ENCODE measurements around the gene SLC9B2.

Gene SLC9B2

DNA sequence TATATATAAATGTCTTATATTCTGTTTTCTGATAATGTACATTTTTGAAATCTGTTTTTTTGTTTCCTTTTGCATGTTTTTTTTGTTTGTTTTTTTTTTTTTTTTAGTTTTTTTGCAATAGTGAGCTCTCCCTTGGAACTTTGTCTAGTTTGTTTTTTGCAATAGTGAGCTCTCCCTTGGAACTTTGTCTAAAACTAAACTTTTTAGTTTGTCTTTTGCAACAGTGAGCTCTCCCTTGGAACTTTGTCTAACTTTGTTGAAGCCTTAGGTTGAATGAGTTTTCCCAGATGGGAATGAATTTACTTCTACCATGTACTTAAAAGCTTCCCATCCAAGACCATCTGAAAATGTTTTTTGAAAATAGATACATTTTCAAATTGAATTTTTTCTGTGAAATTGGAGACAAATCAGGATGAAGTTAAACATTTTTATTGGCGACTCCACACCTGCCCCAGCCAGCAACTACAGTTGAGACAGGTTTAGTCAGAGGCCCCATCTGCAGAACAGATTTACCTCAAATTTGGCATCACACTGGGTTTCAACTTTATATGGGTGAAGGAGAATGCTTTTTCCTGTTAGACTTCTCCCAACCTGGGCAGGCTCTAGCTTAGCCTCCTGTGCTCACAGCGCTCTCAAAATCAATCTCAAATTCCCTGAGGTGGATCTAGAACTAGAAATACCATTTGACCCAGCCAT, 16.0 kb downstream of the SLC9B2 start:
- H3K4me3 Mint-ChIP-seq = no peak overlapping the region
- peaks cover 37% of the 10 kb centered on the region for H3K36me3 Mint-ChIP-seq (ENCODE audit: low read depth)
- no peaks in the 10 kb centered on the region for H3K9me3 Mint-ChIP-seq
- H3K4me1 Mint-ChIP-seq (ENCODE audit: low read depth) = peaks cover 4% of the 10 kb centered on the region
- DNase-seq (ENCODE audit: low spot score) = no peak
- H3K27me3 Mint-ChIP-seq (ENCODE audit: low read depth) = no peaks in the 10 kb centered on the region
- H3K27ac Mint-ChIP-seq = no peak overlapping the region

DNA sequence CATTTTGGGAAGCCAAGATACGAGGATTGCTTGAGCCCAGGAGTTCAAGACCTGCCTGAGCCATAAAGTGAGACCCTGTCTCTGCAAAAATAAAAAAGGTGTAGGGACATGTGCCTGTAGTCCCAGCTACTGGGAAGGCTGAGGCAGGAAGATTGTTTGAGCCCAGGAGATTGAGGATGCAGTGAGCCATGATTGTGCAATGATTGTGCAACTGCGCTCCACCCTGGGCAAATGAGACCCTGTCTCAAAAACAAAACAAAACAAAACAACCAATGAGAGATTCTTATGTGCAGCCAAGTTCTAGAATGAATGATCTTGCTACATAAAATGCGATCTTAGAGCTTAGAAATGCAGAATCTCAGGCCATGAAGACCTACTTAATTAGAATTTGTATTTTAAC, 22.5 kb downstream of the SLC9B2 start:
- no peaks in the 10 kb centered on the region for H3K27me3 Mint-ChIP-seq (ENCODE audit: low read depth)
- H3K4me3 Mint-ChIP-seq = no peak overlapping the region
- no peak for DNase-seq (ENCODE audit: low spot score)
- peaks cover 7% of the 10 kb centered on the region for H3K4me1 Mint-ChIP-seq (ENCODE audit: low read depth)
- H3K36me3 Mint-ChIP-seq (ENCODE audit: low read depth) = peaks cover 15% of the 10 kb centered on the region
- H3K9me3 Mint-ChIP-seq = no peaks in the 10 kb centered on the region
- no peak overlapping the region for H3K27ac Mint-ChIP-seq

DNA sequence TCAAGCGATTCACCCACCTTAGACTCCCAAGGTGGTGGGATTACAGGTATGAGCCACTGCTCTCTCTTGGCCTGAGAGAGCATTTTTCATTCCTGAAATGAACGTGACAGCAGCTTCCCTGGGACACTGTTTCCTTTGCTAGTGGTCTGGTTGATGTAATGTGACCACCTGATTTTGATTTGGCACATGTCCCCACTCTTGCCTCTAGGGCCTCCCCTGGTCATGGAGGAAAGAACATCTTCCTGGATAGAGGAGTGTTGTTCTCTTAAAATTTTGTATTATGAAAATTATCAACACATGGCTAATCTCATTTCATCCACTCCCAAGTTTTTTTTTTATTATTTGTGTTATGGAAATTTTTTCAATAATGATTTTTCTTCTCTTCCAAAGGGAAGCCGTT, 23.8 kb downstream of the SLC9B2 start:
- Mint-ChIP-seq H3K27me3 (ENCODE audit: low read depth) (no peaks in the 10 kb centered on the region), H3K36me3 (ENCODE audit: low read depth) (peaks cover 24% of the 10 kb centered on the region), H3K4me1 (ENCODE audit: low read depth) (peaks cover 7% of the 10 kb centered on the region), H3K9me3 (no peaks in the 10 kb centered on the region), H3K27ac (no peak overlapping the region), H3K4me3 (no peak overlapping the region)
- DNase-seq (ENCODE audit: low spot score) = no peak

DNA sequence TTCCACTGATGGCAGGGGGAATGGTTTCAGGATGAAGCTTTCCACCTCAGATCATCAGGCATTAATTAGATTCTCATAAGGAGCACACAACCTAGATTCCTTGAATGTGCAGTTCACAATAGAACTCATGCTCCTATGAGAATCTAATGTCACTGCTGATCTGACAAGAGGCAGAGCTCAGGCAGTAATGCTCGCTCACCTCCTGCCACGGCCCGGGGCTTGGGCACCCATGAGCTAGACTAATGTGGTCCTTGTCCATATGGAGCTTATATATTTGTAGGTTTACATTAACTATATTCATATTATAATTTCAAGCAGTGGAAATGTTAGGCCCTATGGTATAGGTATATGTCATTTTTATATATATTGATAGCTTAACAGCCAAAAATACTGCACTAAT, 24.4 kb downstream of the SLC9B2 start:
- Mint-ChIP-seq H3K36me3 (ENCODE audit: low read depth) (peaks cover 28% of the 10 kb centered on the region), H3K27me3 (ENCODE audit: low read depth) (no peaks in the 10 kb centered on the region), H3K4me1 (ENCODE audit: low read depth) (peaks cover 7% of the 10 kb centered on the region), H3K4me3 (no peak overlapping the region), H3K9me3 (no peaks in the 10 kb centered on the region), H3K27ac (no peak overlapping the region)
- no peak for DNase-seq (ENCODE audit: low spot score)

DNA sequence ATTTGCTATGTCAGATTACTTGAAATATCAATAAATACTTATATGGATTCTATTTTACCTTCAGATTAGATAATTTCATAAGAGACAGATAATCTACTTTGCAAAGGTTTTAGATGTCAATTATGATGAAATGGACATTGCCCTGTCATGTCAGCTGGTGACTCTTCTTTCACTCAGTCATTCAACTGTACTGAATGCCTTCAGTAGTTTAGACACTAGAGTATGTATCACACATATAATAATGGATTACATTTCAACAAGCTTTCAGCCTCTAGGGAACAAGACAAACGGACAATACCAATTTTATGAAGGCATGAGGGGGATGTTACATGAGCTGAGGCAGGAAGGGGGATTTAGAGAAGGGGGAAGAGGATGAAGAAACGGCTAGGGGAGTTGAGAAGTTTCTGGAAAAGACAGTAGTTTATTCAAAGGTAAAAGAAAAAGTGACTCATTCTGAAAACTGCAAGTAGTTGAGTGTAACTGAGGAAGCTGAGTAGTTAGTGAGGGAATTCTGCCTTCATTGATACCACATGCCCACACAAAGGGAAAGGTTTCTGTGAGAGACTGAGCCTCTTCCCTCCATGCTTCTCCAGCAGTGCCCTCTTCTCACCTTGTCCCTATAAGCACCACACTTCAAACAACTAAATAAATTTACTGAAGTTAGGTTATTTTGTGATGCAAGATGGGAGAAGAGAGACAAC, 25.7 kb downstream of the SLC9B2 start:
- DNase-seq (ENCODE audit: low spot score) = no peak
- Mint-ChIP-seq H3K9me3 (peaks cover 2% of the 10 kb centered on the region), H3K36me3 (ENCODE audit: low read depth) (peaks cover 33% of the 10 kb centered on the region), H3K4me1 (ENCODE audit: low read depth) (peaks cover 12% of the 10 kb centered on the region), H3K27ac (no peak overlapping the region), H3K4me3 (no peak overlapping the region), H3K27me3 (ENCODE audit: low read depth) (no peaks in the 10 kb centered on the region)

DNA sequence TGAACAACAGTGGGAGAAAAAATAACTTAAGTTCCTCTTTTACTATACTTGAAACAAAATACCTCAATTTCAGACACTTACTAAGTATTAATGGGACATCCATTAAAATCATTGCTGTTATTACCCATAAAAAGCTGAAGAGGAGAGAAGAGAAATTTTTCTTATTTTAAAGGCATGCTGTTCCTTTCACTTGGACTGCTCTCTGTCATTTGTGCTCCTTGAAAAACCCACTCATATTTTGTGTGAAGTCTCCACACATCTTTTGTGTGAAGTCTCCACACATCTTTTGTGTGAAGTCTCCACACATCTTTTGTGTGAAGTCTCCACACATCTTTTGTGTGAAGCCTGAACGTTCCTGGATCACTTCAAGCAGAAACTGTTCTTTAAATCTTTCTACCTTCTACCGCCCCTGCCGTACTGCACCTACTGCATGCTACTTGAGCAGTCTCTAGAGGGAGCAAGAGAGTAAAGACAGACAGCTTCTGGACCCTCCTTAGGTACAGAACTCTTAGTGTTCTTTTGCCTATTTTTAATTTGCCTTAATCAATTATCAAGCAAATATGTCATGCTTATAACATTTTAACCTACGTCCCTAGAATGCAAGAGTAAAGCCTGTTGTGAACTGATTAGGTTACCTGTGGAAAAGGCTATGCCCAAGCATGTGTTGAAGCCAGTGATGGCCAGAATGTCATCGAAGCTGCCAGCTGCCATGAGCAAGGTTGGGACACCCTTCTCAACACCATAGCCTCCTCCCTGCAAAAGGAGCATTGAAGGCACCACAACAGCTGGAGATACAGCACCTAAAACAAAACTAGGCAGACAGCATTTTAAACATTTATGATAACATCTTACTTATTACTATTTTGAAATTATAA, 29.9 kb downstream of the SLC9B2 start:
- peak; percentile 10 for DNase-seq (ENCODE audit: low spot score)

DNA sequence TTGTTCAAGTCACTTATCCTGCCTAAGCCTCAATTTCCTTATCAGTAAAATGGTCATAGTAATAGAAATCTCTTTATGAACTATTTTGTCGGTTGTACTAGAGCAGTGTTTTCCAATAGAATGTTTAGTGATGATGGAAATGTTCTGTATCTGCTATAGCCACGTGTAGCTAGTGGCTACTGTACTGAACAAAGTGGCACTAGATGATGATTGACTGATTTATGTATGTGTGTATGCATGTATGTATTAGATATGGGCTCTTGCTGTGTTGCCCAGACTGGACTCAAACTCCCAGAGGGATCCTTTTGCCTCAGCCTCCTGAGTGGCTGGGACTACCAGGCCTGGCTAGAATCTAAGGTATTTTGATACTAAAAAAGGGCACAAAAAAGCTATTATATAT, 32.4 kb downstream of the SLC9B2 start:
- Mint-ChIP-seq H3K27ac (no peak overlapping the region), H3K9me3 (peaks cover 2% of the 10 kb centered on the region), H3K4me3 (no peak overlapping the region), H3K27me3 (ENCODE audit: low read depth) (no peaks in the 10 kb centered on the region), H3K4me1 (ENCODE audit: low read depth) (peaks cover 7% of the 10 kb centered on the region), H3K36me3 (ENCODE audit: low read depth) (peaks cover 46% of the 10 kb centered on the region)
- no peak for DNase-seq (ENCODE audit: low spot score)

More for the DNA sequence above, 29.9 kb downstream of the SLC9B2 start:
- Mint-ChIP-seq H3K4me3 (no peak overlapping the region), H3K9me3 (peaks cover 2% of the 10 kb centered on the region), H3K4me1 (ENCODE audit: low read depth) (peaks cover 12% of the 10 kb centered on the region), H3K36me3 (ENCODE audit: low read depth) (peaks cover 46% of the 10 kb centered on the region), H3K27me3 (ENCODE audit: low read depth) (no peaks in the 10 kb centered on the region), H3K27ac (no peak overlapping the region)

DNA sequence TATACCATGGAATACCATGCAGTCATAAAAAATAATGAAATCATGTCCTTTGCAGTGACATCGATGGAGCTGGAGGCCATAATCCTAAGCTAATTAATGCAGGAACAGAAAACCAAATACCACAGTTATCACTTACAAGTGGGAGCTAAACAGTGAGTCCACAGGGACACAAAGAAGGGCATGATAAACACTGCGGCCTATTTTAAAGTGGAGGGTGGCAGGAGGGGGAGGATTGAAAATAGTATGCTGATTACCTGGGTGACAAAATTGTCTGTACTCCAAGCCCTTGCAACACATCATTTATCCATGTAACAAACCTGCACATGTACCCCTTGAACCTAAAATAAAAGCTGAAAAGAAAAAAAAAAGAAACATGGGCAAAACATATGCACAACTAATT, 40.4 kb downstream of the SLC9B2 start:
- no peak overlapping the region for H3K27ac Mint-ChIP-seq
- H3K4me1 Mint-ChIP-seq (ENCODE audit: low read depth) = peaks cover 11% of the 10 kb centered on the region
- no peaks in the 10 kb centered on the region for H3K27me3 Mint-ChIP-seq (ENCODE audit: low read depth)
- DNase-seq (ENCODE audit: low spot score) = no peak
- H3K36me3 Mint-ChIP-seq (ENCODE audit: low read depth) = peaks cover 26% of the 10 kb centered on the region
- no peak overlapping the region for H3K4me3 Mint-ChIP-seq
- H3K9me3 Mint-ChIP-seq = no peaks in the 10 kb centered on the region

DNA sequence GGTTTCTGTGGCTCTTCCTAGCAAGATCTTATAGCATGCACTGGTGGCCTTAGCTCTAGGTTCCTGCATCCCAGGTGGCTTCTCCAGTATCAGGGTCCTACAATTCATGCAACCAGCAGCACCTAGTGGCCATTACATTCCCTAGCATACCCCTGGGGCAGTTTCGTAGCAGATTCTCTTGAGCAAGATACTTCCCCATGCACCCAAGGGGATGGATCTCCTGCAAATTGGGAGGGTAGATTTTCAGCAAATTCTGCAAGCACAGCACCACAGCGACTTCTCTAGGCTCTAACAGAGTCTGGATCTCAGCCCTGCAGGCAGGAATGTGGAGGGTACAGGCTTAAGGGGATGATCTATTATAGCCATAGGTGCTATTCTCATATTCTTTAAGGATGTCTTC, 44.0 kb downstream of the SLC9B2 start:
- peaks cover 11% of the 10 kb centered on the region for H3K4me1 Mint-ChIP-seq (ENCODE audit: low read depth)
- H3K9me3 Mint-ChIP-seq = no peaks in the 10 kb centered on the region
- H3K27me3 Mint-ChIP-seq (ENCODE audit: low read depth) = no peaks in the 10 kb centered on the region
- H3K4me3 Mint-ChIP-seq = no peak overlapping the region
- no peak for DNase-seq (ENCODE audit: low spot score)
- no peak overlapping the region for H3K27ac Mint-ChIP-seq
- peaks cover 33% of the 10 kb centered on the region for H3K36me3 Mint-ChIP-seq (ENCODE audit: low read depth)

DNA sequence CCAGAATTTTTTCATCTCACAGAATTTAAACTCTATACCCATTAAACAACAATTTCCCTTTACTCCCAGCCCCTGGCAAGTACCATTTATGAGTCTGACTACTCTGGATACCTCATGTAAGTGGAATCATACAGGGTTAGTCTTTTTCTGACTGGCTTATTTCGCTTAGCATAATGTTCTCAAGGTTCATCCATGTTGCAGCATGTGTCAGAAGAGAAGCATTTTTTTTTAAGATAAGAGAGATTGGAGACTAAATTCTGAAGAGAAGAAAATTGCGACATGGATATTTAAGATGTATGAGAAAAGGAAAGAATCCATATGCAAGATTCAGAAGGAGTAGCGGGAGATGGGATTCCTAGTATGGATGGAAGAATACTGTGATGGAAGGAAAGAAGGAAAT, 45.8 kb downstream of the SLC9B2 start:
- Mint-ChIP-seq H3K4me1 (ENCODE audit: low read depth) (peaks cover 14% of the 10 kb centered on the region), H3K9me3 (no peaks in the 10 kb centered on the region), H3K4me3 (no peak overlapping the region), H3K27ac (no peak overlapping the region), H3K27me3 (ENCODE audit: low read depth) (no peaks in the 10 kb centered on the region), H3K36me3 (ENCODE audit: low read depth) (peaks cover 27% of the 10 kb centered on the region)
- no peak for DNase-seq (ENCODE audit: low spot score)

DNA sequence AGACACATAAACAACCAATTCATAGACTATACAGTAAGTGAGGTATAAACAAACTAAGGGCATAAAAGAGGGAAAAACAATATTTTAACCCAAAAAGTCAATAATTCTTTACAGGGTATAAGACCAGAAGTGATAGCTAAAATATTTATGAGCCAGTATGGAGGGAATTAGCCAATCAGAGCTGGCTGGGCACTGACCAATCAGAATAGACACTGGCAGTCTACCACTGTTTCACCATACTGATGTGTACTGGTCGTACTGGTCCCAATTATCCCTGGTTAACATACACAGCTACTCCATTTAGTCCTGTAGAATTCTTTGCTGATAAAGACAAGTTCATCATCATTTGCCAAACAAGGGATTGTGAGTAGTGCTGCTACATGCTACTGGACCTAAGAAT, 47.3 kb downstream of the SLC9B2 start:
- Mint-ChIP-seq H3K27ac (no peak overlapping the region), H3K9me3 (no peaks in the 10 kb centered on the region), H3K4me1 (ENCODE audit: low read depth) (peaks cover 14% of the 10 kb centered on the region), H3K27me3 (ENCODE audit: low read depth) (no peaks in the 10 kb centered on the region), H3K4me3 (no peak overlapping the region), H3K36me3 (ENCODE audit: low read depth) (peaks cover 21% of the 10 kb centered on the region)
- DNase-seq (ENCODE audit: low spot score) = no peak

DNA sequence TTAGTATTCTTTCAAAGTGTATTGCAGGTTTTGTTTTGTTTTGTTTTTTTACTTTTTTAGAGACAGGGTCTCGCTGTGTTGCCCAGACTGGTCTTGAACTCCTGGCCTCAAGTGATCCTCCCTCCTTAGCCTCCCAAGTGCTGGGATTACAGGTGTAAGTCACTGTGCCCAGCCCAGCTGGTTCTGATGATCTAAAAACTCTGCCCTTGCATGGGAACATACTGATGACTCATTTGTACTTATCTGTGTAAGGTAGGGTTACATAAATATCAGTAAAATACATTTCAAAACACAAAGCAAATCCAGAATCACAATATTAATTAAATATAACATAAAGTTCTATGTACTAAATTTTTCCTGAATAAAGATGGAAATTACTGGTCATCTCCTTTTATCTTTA, 49.7 kb downstream of the SLC9B2 start:
- H3K27me3 Mint-ChIP-seq (ENCODE audit: low read depth) = no peaks in the 10 kb centered on the region
- DNase-seq (ENCODE audit: low spot score) = no peak
- H3K4me1 Mint-ChIP-seq (ENCODE audit: low read depth) = peaks cover 3% of the 10 kb centered on the region
- H3K4me3 Mint-ChIP-seq = no peak overlapping the region
- H3K27ac Mint-ChIP-seq = no peak overlapping the region
- peaks cover 14% of the 10 kb centered on the region for H3K36me3 Mint-ChIP-seq (ENCODE audit: low read depth)
- H3K9me3 Mint-ChIP-seq = no peaks in the 10 kb centered on the region

DNA sequence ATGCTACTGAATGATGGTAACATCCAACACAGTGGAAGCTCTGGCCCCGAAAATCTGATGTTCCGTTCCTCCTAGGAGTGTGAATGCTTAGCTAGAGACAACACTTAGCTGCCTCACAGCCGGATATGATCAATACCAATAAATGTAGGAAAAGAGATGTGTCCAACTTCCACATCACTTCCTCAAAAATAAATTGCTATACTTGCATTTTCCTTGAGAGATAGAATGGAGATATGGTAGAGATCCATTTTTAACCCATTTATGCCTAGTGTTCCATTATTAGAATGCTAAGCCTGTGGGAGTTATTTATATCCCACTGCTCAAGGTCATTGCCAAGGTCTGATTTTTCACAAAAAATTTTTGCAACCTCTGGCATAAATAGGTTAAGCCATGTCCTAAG, 51.6 kb downstream of the SLC9B2 start:
- H3K27me3 Mint-ChIP-seq (ENCODE audit: low read depth) = no peaks in the 10 kb centered on the region
- no peak overlapping the region for H3K4me3 Mint-ChIP-seq
- H3K36me3 Mint-ChIP-seq (ENCODE audit: low read depth) = peaks cover 7% of the 10 kb centered on the region
- no peak for DNase-seq (ENCODE audit: low spot score)
- no peak overlapping the region for H3K27ac Mint-ChIP-seq
- H3K9me3 Mint-ChIP-seq = no peaks in the 10 kb centered on the region
- peaks cover 8% of the 10 kb centered on the region for H3K4me1 Mint-ChIP-seq (ENCODE audit: low read depth)

DNA sequence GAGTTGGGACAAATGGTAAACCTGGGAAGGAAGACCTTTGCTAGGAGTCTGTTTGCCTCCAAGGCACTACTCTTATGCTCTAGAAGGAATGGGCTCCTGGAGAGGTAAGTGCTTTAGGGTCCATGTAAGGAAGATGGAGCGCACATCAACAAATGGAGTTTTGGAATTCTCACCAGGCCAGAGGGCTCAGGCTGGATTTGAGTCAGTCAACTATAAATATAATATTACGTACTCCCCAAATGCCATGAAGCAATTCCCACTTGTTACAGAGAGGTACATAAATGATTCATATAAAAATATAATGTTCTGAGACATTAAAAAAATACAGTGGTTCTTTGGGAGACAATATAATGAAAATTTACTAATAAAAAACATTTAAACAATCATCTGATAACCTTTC, 55.4 kb downstream of the SLC9B2 start:
- Mint-ChIP-seq H3K27ac (peak overlapping the region; percentile 29), H3K27me3 (ENCODE audit: low read depth) (no peaks in the 10 kb centered on the region), H3K9me3 (no peaks in the 10 kb centered on the region), H3K4me1 (ENCODE audit: low read depth) (peaks cover 18% of the 10 kb centered on the region), H3K4me3 (no peak overlapping the region), H3K36me3 (ENCODE audit: low read depth) (peaks cover 7% of the 10 kb centered on the region)
- DNase-seq (ENCODE audit: low spot score) = no peak

All from T-helper 2 cell treated with Interferon-gamma antibody and Interleukin-4, amounts not matched to agents 5 μg/mL and 100 μg/mL, for 36 hours (primary cell).